SJCRH30 (cell line): Measurements from ENCODE around the gene OR52H1. TPM values are rescaled to one million over a fixed set of nuclear protein-coding genes. Genes with fewer than 3 reads are reported as not detected.
"Not testable (repeated sequence)": the region's sequence is repeated elsewhere in the genome, so short reads cannot be mapped to it uniquely, and the experiment has no call there.

Experiments used
- DNase-seq, 2 experiments: peaks; one replicate each; pipeline ENCODE4 v3.0.0-alpha.2; 2015 to 2020
- H3K27ac ChIP-seq: fragments of 250-450 bp; sonication (Bioruptor Pico); 2 replicates; pipeline ENCODE4 v1.5.1; 2020; ENCODE audit warnings: mild to moderate bottlenecking, moderate library complexity
- H3K27me3 ChIP-seq: fragments of 250-450 bp; sonication (Bioruptor Pico); 2 replicates; pipeline ENCODE4 v1.5.1; 2020; ENCODE audit warnings: mild to moderate bottlenecking, moderate library complexity
- H3K36me3 ChIP-seq: fragments of 250-450 bp; sonication (Bioruptor Pico); 2 replicates; pipeline ENCODE4 v1.5.1; 2020; ENCODE audit warnings: mild to moderate bottlenecking, moderate library complexity
- H3K4me1 ChIP-seq: fragments of 250-450 bp; sonication (Bioruptor Pico); 2 replicates; pipeline ENCODE4 v1.5.1; 2020; ENCODE audit warnings: mild to moderate bottlenecking, moderate library complexity
- H3K4me3 ChIP-seq: fragments of 250-450 bp; sonication (Bioruptor Pico); 2 replicates; pipeline ENCODE4 v1.5.1; 2020; ENCODE audit warnings: mild to moderate bottlenecking, moderate library complexity
- H3K9me3 ChIP-seq: fragments of 250-450 bp; sonication (Bioruptor Pico); replicated peaks from 2 replicates; pipeline ENCODE4 v1.5.1; 2020; ENCODE audit warnings: mild to moderate bottlenecking, moderate library complexity
- total RNA-seq: library from RNA; depleted of rRNA; stranded (reverse); fragments of >200 nt; shearing (Covaris generic); gene quantifications from 2 replicates; pipeline ENCODE4 v1.2.3, GENCODE V29; 2014; rRNA removed

The OR52H1 gene
- total RNA-seq: not detected in 2 replicates

- Histone ChIP-seq H3K36me3 (no peaks in the 10 kb centered on the region), H3K27ac (no peak within 1 kb of the TSS), H3K27me3 (no peaks in the 10 kb centered on the region), H3K4me3 (no peak within 1 kb of the TSS), H3K4me1 (no peaks in the 10 kb centered on the region), H3K9me3 (no peaks in the 10 kb centered on the region)
- no peak for DNase-seq
Observed at GRCh38 chr11:5548440-5548839, at the start of gene OR52H1. Gene OR52H1 (minus strand): TSS chr11:5548540. CDS start chr11:5545505, 3,035 bp downstream.

GRCh38 chr11:5597953-5598352 is 49.6 kb upstream of the OR52H1 start:
- H3K9me3 ChIP-seq: no peaks in the 10 kb centered on the region
- no peak for DNase-seq
- no peaks in the 10 kb centered on the region for H3K36me3 ChIP-seq
- H3K4me3 ChIP-seq: no peak overlapping the region
- no peak overlapping the region for H3K27ac ChIP-seq
- no peaks in the 10 kb centered on the region for H3K4me1 ChIP-seq
- 0 out of 2 replicates have a peak, but pooled peaks cover 3% of the 10 kb centered on the region for H3K27me3 ChIP-seq

GRCh38 chr11:5596607-5597201 is 48.4 kb upstream of the OR52H1 start, which contains the start of gene TRIM6:
Gene TRIM6 (plus strand): TSS chr11:5596637. CDS start chr11:5596898, 261 bp downstream.
- Histone ChIP-seq H3K9me3 (no peaks in the 10 kb centered on the region), H3K36me3 (no peaks in the 10 kb centered on the region), H3K27me3 (0 out of 2 replicates have a peak, but pooled peaks cover 3% of the 10 kb centered on the region), H3K27ac (no peak within 1 kb of the TSS), H3K4me3 (no peak within 1 kb of the TSS), H3K4me1 (no peaks in the 10 kb centered on the region)
- DNase-seq: no peak

- Histone ChIP-seq H3K4me1 (no peaks in the 10 kb centered on the region), H3K9me3 (no peaks in the 10 kb centered on the region), H3K4me3 (no peak overlapping the region), H3K27ac (no peak overlapping the region), H3K36me3 (no peaks in the 10 kb centered on the region), H3K27me3 (no peaks in the 10 kb centered on the region)
- DNase-seq: no peak
Observed at GRCh38 chr11:5593146-5593545, 44.8 kb upstream of the OR52H1 start.

GRCh38 chr11:5592615-5593014 is 44.3 kb upstream of the OR52H1 start:
- Histone ChIP-seq H3K36me3 (no peaks in the 10 kb centered on the region), H3K27ac (no peak overlapping the region), H3K27me3 (no peaks in the 10 kb centered on the region), H3K4me3 (no peak overlapping the region), H3K4me1 (no peaks in the 10 kb centered on the region), H3K9me3 (no peaks in the 10 kb centered on the region)
- DNase-seq: no peak

GRCh38 chr11:5591613-5592012 is 43.3 kb upstream of the OR52H1 start:
- H3K9me3 ChIP-seq: no peaks in the 10 kb centered on the region
- H3K27me3 ChIP-seq: no peaks in the 10 kb centered on the region
- H3K4me1 ChIP-seq: no peaks in the 10 kb centered on the region
- H3K4me3 ChIP-seq: no peak overlapping the region
- no peak for DNase-seq
- H3K27ac ChIP-seq: no peak overlapping the region
- no peaks in the 10 kb centered on the region for H3K36me3 ChIP-seq

- not testable (repeated sequence) for H3K4me3 ChIP-seq
Observed at GRCh38 chr11:5589906-5590305, 41.6 kb upstream of the OR52H1 start.

GRCh38 chr11:5584458-5584857 is 36.1 kb upstream of the OR52H1 start:
- H3K27me3 ChIP-seq, H3K27ac ChIP-seq, H3K9me3 ChIP-seq, H3K36me3 ChIP-seq, H3K4me1 ChIP-seq, DNase-seq, H3K4me3 ChIP-seq: not testable (repeated sequence)

More at GRCh38 chr11:5589906-5590305, 41.6 kb upstream of the OR52H1 start:
- not testable (repeated sequence) for H3K4me1 ChIP-seq, DNase-seq, H3K36me3 ChIP-seq, H3K27ac ChIP-seq, H3K27me3 ChIP-seq, H3K9me3 ChIP-seq

GRCh38 chr11:5581014-5581413 is 32.7 kb upstream of the OR52H1 start:
- H3K4me3 ChIP-seq: no peak overlapping the region
- no peak overlapping the region for H3K27ac ChIP-seq
- no peaks in the 10 kb centered on the region for H3K36me3 ChIP-seq
- no peak for DNase-seq
- no peaks in the 10 kb centered on the region for H3K4me1 ChIP-seq
- no peaks in the 10 kb centered on the region for H3K9me3 ChIP-seq
- no peaks in the 10 kb centered on the region for H3K27me3 ChIP-seq

GRCh38 chr11:5580577-5580976 is 32.2 kb upstream of the OR52H1 start, which contains the start of gene OR52B6:
Gene OR52B6 (plus strand): TSS chr11:5580877. CDS start chr11:5580877, 0 bp downstream.
- DNase-seq: no peak
- Histone ChIP-seq H3K4me3 (no peak within 1 kb of the TSS), H3K9me3 (no peaks in the 10 kb centered on the region), H3K27ac (no peak within 1 kb of the TSS), H3K36me3 (no peaks in the 10 kb centered on the region), H3K4me1 (no peaks in the 10 kb centered on the region), H3K27me3 (no peaks in the 10 kb centered on the region)

- H3K27ac ChIP-seq: no peak overlapping the region
- no peak for DNase-seq
- no peak overlapping the region for H3K4me3 ChIP-seq
- H3K9me3 ChIP-seq: no peaks in the 10 kb centered on the region
- H3K4me1 ChIP-seq: no peaks in the 10 kb centered on the region
- H3K27me3 ChIP-seq: no peaks in the 10 kb centered on the region
- H3K36me3 ChIP-seq: no peaks in the 10 kb centered on the region
Observed at GRCh38 chr11:5577101-5577500, 28.8 kb upstream of the OR52H1 start.

GRCh38 chr11:5575152-5575551 is 26.8 kb upstream of the OR52H1 start:
- H3K36me3 ChIP-seq: no peaks in the 10 kb centered on the region
- no peak for DNase-seq
- H3K27me3 ChIP-seq: no peaks in the 10 kb centered on the region
- H3K9me3 ChIP-seq: no peaks in the 10 kb centered on the region
- no peaks in the 10 kb centered on the region for H3K4me1 ChIP-seq
- H3K4me3 ChIP-seq: no peak overlapping the region
- no peak overlapping the region for H3K27ac ChIP-seq

- no peaks in the 10 kb centered on the region for H3K9me3 ChIP-seq
- no peaks in the 10 kb centered on the region for H3K27me3 ChIP-seq
- no peaks in the 10 kb centered on the region for H3K36me3 ChIP-seq
- H3K4me1 ChIP-seq: no peaks in the 10 kb centered on the region
- DNase-seq: no peak
- H3K4me3 ChIP-seq: no peak overlapping the region
- no peak overlapping the region for H3K27ac ChIP-seq
Observed at GRCh38 chr11:5574654-5575053, 26.3 kb upstream of the OR52H1 start.

- no peaks in the 10 kb centered on the region for H3K27me3 ChIP-seq
- no peak for DNase-seq
- no peaks in the 10 kb centered on the region for H3K9me3 ChIP-seq
- H3K27ac ChIP-seq: no peak overlapping the region
- H3K4me3 ChIP-seq: no peak overlapping the region
- H3K36me3 ChIP-seq: no peaks in the 10 kb centered on the region
- no peaks in the 10 kb centered on the region for H3K4me1 ChIP-seq
Observed at GRCh38 chr11:5564259-5565019, 16.1 kb upstream of the OR52H1 start.

- H3K9me3 ChIP-seq: no peaks in the 10 kb centered on the region
- H3K27me3 ChIP-seq: no peaks in the 10 kb centered on the region
- no peak for DNase-seq
Observed at GRCh38 chr11:5557751-5558150, 9.4 kb upstream of the OR52H1 start.

More at GRCh38 chr11:5557751-5558150, 9.4 kb upstream of the OR52H1 start:
- Histone ChIP-seq H3K4me3 (no peak overlapping the region), H3K36me3 (no peaks in the 10 kb centered on the region), H3K4me1 (no peaks in the 10 kb centered on the region), H3K27ac (no peak overlapping the region)
